Measurements from ENCODE around the gene NPR3.

GRCh38 chr5:32805971-32806638 lies 95.0 kb downstream of the NPR3 start:
- no peak for TF ChIP-seq CTCF (IDR thresholded peaks at IDR 0.05 in 8 of 11, conservative IDR thresholded peaks at IDR 0.05 in 3 of 11)
- no peak for TF ChIP-seq POLR2AphosphoS5 (IDR thresholded peaks at IDR 0.05)

All from spleen (tissue), 7 donors.